ENCODE measurements around the gene CFI.
"Not testable (repeated sequence)": the region's sequence is repeated elsewhere in the genome, so short reads cannot be mapped to it uniquely, and the experiment has no call there.

Gene CFI

DNA sequence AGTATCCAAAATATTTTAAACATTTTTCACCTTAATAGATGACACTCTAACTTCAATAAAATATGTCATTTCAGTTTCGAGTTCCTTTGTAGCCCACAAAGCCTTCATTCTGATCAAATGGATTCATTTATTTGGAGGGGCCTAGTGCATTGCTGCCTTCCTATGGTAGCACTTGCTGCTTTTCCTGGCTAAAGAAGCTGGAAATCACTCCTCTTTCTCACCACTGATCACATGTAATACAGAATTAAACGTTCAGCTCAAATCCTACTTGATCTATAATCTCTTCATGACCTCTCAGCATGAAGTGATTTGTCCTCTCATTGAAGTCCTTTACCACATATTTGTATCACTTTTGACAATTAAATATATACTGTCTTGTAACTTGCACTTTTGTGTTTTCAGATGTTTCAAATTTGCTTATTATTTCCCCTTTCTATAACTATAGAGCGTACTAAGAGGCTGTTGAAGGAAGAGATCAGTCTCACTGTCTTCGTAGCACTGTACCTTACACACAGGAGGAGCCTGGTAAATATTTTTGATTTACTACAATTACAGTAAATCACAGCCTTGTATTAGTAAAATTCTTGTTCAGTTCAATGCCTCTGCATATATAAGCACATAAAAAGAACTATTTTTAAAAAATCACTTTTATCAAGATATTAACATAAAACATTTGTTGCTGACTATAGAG is 555 bp downstream of the CFI start:
- DNase-seq (ENCODE audit: insufficient read length, low spot score): no peak
- FAIRE-seq: no peak

DNA sequence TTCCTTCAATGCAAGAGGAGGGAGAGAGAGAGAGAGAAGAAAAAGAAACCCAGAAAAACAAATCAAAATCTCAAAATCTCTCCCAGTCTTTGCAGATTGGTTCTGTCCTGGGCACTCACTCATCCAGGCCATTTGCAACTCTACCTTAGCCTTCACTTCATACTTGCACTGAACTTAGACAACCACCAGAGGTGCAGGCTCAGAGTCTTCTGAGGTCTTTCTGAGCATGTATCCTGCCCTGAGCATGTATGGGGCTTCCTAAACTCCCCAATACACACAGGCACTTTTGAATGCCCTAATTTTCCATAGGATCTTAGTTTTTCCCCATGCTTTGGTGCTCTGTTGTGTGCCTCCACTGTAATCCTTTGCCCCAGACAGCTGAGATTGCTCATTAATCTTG is 2.9 kb downstream of the CFI start:
- FAIRE-seq: no peak
- no peak for DNase-seq (ENCODE audit: insufficient read length, low spot score)

DNA sequence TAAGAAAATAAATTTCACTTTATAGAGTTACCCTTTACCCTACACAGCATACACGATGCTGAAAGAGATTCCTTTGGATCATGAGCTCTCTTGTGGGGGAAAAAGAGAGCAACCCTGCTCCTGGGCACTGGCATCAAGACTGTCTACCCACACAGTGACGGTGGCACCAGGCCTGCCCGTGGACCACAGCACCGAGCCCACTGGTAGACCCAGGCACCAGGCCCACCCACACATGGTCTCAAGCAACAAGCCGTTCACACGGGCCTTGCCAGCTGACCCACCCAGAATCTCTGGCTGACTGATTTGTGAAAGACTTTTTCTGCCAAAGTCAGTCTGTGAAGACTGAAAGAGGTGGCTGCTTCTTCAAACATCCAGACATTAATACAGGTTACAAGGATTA is 6.7 kb downstream of the CFI start:
- no peak for FAIRE-seq
- no peak for DNase-seq (ENCODE audit: insufficient read length, low spot score)

DNA sequence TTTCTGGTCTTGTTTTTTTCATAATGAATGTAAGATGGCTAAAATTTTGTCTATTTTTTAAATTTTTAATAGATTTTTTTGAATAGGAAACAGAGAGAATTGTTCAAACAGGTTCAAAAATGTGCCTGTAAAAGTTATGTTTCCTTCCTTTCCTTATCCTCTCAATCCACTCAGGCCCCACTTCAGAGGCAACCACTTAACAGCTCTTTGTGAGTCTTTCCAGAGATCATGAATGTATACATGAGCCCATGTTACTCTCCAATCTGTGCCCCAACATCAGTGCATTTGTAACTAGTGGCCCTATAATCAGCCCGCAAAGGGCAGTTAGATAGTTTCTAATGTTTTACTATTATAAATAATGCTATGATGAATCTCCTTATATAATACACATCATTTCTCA is 14.0 kb downstream of the CFI start:
- DNase-seq (ENCODE audit: insufficient read length, low spot score) (no peak), FAIRE-seq (no peak)

DNA sequence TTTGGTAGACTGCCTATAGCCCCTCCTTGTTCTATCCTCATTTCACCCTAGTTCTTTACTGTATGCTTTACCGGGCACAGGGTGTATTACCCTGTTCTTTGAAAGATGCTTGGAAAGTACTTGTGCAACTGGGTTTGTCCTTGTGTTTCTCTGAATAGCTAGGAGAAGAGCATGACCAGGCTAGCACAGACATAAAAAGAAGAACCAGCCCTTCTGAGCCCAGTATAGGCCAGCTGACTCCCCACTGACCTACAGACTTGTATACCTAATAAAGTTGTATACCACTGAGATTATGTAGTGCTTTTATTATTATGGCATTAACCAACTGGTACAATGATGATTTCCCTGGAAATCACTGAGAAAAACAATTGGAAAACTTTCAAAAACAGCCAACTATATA is 15.0 kb downstream of the CFI start:
- DNase-seq (ENCODE audit: insufficient read length, low spot score): no peak

DNA sequence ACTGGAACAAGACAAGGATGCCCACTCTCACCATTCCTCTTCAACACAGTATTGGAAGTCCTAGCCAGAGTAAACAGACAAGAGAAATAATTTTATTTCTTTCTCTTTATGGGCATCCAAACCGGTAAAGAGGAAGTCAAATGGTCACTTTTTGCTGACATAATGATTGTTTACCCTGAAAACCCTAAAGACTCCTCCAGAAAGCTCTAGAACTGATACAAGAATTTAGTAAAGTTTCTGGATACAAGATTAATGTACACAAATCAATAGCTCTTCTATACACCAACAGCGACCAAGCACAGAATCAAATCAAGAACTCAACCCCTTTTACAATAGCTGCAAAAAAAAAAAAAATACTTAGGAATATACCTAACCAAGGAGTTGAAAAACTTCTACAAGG is 19.7 kb downstream of the CFI start:
- not testable (repeated sequence) for FAIRE-seq; DNase-seq (ENCODE audit: insufficient read length, low spot score)

More for the DNA sequence above, 15.0 kb downstream of the CFI start:
- FAIRE-seq: no peak

DNA sequence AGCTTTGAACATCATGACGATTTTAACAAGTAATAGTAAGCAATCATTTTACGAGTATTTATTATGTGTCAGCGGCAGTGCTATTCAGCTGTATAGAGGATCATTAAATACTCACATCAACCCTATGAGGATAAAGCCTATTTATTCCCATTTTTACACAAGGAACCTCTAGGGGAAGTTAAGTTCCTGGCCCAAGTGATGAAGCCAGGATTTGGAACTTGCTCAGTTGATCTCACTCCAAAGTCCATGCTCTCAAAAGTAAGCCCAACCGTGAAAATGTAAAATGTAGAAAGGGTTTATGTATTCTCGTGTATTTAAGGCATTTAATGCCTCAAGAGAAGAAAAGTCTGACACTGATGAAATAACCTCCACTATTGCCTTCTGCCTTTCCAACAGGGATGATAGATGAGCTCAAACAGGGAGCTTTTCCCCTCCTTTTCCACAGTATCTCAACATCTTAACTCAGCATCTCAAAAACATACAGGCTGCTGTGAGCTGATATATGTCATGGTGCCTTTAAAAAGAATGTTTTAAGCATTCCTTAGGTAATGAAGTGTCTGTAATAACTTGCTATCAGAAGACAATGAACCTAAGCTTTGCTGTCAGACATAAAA is 36.9 kb downstream of the CFI start:
- FAIRE-seq (no peak), DNase-seq (ENCODE audit: insufficient read length, low spot score) (no peak)

DNA sequence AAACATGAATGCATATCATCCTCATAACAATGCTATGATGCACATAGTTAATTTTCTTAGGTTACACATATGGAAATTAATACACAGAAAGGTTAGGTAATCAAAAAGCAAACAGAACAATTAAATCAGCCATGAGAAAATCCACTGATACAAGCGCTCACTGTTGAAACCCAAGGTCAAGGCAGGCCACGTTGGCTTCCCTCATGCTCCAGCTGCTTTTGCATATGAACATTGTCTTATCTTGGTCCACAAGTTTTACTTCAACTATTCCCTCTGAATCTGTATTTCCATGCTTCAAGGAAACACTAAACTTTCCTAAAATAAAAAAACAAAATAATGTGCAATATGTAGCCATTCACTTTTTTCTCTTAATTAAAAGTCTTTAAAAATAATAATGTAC is 37.4 kb downstream of the CFI start:
- FAIRE-seq (no peak), DNase-seq (ENCODE audit: insufficient read length, low spot score) (no peak)

DNA sequence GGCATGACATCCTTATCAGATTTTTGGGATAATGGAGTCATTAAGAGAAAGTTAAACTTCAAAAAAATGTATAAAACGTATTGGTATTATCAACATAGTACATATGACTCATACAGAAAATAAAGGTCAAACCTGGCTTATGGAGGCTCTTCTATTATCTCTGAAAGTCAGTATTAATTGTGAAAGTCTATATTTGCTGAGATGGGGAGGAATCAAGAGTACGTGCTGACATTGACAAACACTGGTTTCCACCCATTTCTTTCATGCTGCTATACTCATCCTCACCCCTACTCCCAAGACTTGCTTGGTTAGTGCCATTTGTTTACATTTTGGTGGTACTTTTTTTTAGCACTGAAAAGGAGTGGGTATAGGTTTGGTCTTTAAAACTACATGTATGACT is 41.1 kb downstream of the CFI start:
- DNase-seq (ENCODE audit: insufficient read length, low spot score) (no peak), FAIRE-seq (no peak)

DNA sequence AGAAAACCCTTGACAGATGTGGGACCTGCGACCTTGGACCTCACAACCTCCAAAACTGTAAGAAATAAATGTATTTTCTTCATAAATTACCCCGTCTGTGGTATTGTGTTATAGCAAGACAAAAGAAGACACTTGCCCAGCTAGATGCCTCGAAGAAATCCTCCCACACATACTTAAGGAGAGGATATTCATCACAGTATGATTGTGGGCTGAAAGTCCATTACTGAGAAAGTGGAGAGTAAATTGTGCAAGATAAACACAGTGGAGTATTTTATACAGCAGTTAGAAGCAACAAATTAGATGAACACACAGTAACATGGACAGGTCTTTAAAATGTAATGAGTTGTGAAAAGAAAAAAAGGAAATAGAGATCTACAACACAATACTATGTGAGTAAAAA is 46.1 kb downstream of the CFI start:
- no peak for DNase-seq (ENCODE audit: insufficient read length, low spot score)
- FAIRE-seq: no peak

DNA sequence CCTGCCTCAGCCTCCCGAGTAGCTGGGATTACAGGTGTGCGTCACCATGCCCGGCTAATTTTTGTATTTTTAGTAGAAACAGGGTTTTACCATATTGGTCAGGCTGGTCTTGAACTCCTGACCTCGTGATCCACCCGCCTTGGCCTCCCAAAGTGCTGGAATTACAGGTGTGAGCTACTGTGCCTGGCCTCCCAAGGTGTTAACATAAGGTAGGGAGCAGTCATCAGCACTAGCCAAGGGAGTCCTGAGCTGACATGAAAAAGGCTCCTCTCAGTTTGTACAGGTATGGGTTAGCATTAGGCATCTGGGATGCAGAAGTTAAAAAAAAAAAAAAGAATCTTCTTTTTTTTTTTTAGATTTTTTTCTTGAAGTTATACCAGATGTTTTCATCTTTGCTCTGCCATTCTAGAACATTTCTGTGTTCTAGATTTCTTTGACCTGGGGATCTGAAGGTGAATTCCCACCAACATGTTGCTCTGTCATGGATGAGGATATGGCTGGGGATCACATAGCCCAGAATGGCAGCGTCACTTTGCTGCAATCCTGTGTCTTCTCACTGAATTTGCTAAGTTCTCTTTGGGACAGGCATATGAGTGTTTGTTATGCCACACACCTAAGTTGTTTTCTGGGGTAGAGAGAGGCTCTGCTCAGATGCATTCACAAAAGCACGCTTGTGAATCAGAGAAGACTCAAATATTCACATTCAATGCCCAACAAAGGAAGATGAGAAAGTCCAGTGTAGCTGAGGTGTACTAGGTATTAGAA is 47.5 kb downstream of the CFI start:
- DNase-seq (ENCODE audit: insufficient read length, low spot score) (no peak), FAIRE-seq (no peak)

DNA sequence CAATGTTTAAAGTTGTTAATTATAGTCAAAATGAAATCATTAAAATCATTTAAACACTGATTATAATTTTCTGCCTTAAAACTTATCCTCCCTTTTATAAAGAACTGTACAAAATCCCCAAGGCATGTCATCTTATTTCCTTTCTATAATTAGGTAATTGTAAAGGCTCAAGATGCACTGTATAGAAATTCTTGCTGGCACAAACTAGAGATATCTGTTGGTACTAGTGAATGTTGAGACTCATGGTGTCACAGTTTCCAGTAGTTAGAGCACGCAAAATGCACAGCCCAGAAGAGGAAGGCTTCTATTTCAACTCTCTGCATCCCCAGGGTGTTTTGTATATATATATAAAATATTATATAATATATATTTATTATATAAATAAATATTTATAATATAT is 49.3 kb downstream of the CFI start:
- no peak for FAIRE-seq
- no peak for DNase-seq (ENCODE audit: insufficient read length, low spot score)

DNA sequence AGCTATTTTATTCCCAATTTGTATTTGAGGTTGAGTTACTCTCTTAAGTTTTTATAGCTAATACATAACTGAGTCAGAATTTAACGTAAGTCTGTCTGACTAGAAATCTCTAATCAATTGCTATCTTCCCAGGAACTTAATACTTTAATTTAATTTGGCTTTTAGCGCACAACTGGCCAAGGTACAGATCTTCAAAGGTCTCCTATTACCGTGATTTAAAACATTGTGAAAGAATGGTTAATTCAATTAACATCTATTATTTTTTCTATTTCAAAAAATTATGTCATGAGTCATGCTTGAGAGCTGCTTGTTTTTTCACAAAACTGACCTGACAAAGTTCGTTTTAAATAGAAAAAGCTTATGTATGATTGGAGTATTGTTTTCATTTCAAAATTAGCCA is 49.9 kb downstream of the CFI start:
- DNase-seq (ENCODE audit: insufficient read length, low spot score): no peak
- FAIRE-seq: no peak

DNA sequence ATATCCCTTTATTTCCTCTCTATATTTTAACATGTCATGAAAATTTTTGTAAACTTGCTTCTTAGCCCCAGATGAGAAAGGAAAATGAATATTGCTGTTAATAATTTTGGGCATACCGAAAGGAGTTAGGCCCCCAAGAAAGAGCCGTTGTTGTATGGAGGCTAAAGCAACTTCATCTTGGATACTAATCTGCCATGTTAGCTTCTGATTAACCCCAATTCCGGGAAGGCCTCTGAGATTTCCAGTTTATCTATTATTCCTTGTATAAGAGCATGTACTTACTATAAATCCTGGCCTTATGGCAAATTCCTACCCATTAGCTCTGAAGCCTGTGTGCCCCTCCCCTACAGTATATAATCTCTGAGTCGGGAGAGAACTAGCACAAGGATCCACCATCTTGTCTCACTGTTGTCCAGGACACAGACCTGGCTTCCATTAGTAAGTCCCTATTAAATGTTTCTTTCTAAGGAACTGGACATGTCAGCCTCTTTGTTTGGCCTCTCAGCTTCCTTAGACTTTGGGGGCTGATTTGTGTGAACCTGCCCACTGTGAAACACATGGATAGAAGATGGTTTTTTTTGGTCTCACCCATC is 51.1 kb downstream of the CFI start:
- no peak for DNase-seq (ENCODE audit: insufficient read length, low spot score)

DNA sequence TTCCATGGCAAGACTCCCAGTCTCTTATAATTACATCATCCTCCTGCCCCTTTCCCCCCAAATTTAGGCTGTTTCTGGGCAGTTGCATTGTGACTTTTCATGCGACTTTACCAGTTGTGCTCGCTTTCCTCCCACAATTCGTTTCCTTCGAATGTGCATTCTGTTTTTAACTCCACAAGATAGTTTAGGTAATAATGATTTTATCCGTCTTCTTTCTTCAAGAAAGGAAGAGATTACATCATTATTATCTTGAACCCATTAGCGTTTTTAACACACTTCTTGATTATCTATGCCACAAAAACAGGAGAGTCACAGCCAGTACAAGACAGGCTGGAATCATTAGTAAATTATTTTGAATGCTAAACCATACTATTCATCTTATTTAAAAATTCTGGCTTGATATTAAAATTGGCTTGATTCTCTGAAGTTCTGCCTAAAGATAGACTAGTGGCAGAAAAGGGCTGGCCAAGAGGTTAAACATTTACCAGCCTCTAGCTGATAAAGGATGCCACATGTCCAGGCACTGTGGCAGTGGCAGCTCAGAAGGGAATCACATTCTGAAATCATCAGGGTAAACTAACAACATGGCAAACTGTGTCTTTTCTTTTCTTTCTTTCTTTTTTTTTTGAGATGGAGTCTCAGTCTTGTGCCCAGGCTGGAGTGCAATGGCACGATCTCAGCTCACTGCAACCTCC is 52.3 kb downstream of the CFI start:
- DNase-seq (ENCODE audit: insufficient read length, low spot score): no peak
- no peak for FAIRE-seq

More for the DNA sequence above, 51.1 kb downstream of the CFI start:
- FAIRE-seq: no peak

DNA sequence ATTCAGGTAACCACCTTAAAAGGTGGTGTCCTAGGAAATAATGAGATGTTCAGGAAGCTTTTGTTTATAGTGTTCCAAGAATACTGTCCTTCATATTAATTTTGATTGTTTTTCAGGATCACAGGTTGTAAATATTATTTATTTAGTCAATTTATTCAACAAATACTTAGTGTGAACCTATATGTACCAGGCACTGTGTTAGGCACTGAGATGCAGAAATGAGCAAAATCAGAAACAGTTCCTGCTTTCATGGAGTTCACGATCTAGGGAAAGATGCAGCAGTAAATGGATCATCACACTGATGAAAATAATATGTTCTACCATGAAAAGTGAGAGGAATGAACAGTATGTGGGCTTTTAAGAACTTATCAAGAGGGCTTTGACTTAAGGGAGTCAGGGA is 53.7 kb downstream of the CFI start:
- no peak for FAIRE-seq
- DNase-seq (ENCODE audit: insufficient read length, low spot score): no peak

DNA sequence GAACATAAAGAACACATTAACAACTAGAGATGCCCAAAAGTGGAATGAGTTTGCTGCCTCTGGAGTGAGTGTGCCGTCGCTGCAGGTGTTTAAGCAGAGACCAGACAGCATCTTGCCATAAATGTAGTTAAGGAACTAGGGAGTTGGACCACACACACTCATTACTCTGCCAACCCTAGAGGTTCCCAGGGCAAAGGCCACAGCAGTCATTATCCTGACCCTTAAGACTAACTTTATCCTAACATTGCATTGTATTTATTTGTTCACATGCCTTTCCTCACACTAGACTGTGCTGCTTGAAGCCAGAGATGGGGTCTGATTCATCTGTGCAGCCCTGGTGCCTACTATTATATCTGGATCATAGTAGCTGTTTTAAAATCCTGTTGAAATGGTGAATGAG is 55.1 kb downstream of the CFI start:
- DNase-seq (ENCODE audit: insufficient read length, low spot score) (no peak), FAIRE-seq (no peak)

DNA sequence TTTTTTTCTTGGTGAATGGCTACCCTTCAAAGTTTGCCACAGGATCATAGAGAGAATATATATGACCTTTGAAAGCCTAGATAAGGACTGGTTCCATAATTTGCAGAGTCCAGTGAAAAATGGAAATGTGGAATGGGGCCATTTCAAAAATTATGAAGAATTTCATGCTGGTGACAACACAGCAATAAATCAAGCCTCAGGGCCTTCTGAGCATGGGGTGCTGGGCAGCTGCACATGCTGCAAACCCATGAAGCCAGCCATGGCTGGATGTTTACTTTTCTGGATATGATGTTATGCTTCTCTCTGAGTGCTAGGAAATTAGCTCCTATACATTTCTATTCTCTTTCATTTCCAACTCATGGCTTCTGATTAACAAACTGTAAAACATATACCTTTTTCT is 56.0 kb downstream of the CFI start:
- DNase-seq (ENCODE audit: insufficient read length, low spot score): no peak
- no peak for FAIRE-seq

DNA sequence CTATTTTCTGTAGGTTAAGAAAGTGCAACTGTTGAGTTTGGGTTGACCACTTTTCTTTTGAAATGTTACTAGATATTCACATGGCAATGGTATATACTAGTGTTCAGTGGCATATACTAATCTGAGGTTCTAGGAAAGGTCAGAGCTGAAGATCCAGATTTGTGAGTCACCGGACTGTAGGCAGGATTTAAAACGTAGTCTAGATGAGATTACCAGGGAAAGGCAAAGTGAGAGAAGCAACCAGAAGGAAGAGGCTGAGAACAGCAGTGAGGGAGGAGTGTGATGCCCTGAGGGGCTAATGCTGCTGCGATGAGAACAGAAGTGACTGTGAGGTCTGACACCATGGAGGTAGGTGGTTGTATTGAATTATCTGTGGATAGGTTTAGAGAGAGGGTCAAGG is 62.3 kb downstream of the CFI start:
- FAIRE-seq (no peak), DNase-seq (ENCODE audit: insufficient read length, low spot score) (no peak)

DNA sequence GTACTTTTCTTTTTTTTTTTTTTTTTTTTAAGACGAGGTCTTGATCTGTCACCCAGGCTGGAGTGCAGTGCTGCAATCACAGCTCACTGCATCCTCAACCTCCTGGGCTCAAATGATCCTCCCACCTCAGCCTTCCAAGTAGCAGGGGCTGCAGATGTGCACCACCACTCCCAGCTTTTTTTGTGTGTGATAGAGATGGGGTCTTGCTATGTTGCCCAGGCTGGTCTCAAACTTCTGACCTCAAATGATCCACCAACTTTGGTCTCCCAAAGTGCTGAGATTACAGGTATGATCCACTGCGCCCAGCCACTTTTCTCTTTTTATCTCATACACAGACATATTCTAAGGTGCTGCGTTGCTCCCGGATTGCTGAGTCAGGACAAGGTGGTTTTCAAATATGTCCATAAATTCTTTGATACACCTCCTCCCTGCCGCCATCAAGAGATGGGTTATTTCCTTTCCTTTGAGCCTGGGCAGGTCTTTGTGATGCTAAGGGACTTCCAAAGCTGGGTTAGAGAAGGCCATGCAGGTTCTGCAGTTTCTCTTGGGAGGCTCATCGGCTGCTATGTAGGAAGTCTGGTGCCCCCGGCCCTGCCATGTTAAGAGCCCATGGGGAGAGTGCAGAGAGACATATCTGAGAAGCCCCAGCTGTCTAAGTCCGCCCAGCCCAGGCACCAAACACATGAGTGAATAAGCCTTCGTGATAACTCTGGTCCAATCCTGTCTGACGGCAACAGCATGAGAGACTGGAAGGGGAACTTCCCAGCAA is 63.5 kb downstream of the CFI start:
- FAIRE-seq: no peak
- DNase-seq (ENCODE audit: insufficient read length, low spot score): no peak

Measured in HTR-8/SVneo (cell line).